Measurements from ENCODE around the gene BIRC6. TPM values are rescaled to one million over a fixed set of nuclear protein-coding genes. Genes with fewer than 3 reads are reported as not detected.

The BIRC6 gene
- total RNA-seq, 6 experiments from 2014 or later = 43.1 to 63.5 (median 47.2) TPM

DNA sequence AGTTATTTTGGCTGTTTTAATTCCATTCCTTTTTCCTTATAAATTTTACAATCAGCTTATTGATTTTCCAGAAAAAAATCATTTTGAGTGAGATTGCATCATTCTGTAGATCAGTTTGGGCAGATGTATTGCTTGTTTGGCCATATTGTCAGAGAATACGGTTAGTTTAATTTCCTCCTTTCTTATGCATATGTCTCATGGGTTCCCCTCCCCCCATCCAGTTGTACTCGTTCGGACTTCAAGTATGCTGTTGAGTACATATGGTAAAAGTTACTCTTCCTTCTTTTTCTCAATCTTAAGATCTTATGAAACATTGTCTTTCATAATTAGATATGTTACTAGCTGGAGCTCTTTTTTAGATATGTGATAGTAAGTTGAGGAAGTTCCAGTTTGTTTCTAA, 139.8 kb downstream of the BIRC6 start:
- Histone ChIP-seq H3K36me3 (peaks cover 0 to 28% (median 7%) of the 10 kb centered on the region in 4 donors), H3K9me3 (no peaks in the 10 kb centered on the region), H3K27ac (no peak overlapping the region), H3K4me1 (no peaks in the 10 kb centered on the region), H3K27me3 (no peaks in the 10 kb centered on the region), H3K4me3 (no peak overlapping the region)
- DNase-seq (no peak), ATAC-seq (peak in 1 of 4 donors; percentile 35)
- 61% methylated on average over 3 of the region's 3 CpGs for WGBS (ENCODE audit: insufficient coverage, low coverage, low lambda C conversion rate, missing lambda C conversion rate)
- TF ChIP-seq POLR2A (IDR thresholded peaks at IDR 0.05) (no peak), CTCF (IDR thresholded peaks at IDR 0.05) (no peak)
- intact Hi-C loops (cut with DNase I) = no loop called here

DNA sequence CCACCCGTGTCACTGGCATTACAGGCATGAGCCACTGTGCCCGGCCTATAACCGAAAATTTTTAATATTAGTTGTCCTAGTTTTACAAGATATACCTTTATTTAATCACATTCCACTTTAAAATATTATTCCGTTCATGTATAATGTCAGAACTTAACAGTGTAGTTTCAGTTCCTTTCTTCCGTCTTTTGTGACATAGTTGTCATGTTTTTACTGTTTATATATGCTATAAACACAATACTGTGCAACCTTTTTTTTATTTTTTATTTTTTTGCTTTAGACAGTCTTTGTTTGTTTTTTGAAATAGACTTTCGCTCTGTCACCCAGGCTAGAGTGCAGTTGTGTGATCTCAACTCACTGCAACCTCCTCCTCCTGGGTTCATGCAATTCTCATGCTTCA, 141.5 kb downstream of the BIRC6 start:
- Histone ChIP-seq H3K27me3 (no peaks in the 10 kb centered on the region), H3K4me1 (no peaks in the 10 kb centered on the region), H3K9me3 (no peaks in the 10 kb centered on the region), H3K27ac (no peak overlapping the region), H3K36me3 (peaks cover 0 to 40% (median 8%) of the 10 kb centered on the region in 4 donors), H3K4me3 (no peak overlapping the region)
- DNase-seq (no peak), ATAC-seq (no peak)
- WGBS (ENCODE audit: insufficient coverage, low coverage, low lambda C conversion rate, missing lambda C conversion rate) = 91% methylated on average over 6 of the region's 6 CpGs
- intact Hi-C loops (cut with DNase I) = no loop called here
- no peak for TF ChIP-seq CTCF (IDR thresholded peaks at IDR 0.05)
- TF ChIP-seq POLR2A (IDR thresholded peaks at IDR 0.05) = no peak

DNA sequence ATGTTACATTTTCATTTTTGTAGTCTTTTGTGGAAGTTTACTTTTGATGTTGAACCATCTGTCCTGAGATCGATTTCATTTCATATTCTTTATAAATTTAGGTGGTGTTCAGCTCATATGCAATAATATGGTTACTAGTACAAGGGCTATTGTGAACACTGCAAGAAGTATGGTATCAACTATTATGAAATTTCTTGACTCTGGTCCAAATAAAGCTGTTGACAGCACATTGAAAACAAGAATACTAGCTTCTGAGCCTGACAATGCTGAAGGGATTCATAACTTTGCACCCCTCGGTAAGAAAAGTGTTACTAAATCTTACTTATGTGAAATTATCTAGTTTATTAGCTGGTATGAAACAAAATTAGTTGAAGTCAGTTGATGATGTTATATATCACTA, 146.1 kb downstream of the BIRC6 start:
- no peak overlapping the region for H3K27ac ChIP-seq
- no peak overlapping the region for H3K4me3 ChIP-seq
- intact Hi-C loops (cut with DNase I) = no loop called here
- TF ChIP-seq POLR2A (IDR thresholded peaks at IDR 0.05) (no peak), CTCF (IDR thresholded peaks at IDR 0.05) (no peak)
- no peaks in the 10 kb centered on the region for H3K9me3 ChIP-seq
- ATAC-seq (no peak), DNase-seq (no peak)
- H3K4me1 ChIP-seq = no peaks in the 10 kb centered on the region
- peaks cover 0 to 54% (median 15%) of the 10 kb centered on the region in 4 donors for H3K36me3 ChIP-seq
- no peaks in the 10 kb centered on the region for H3K27me3 ChIP-seq
- 95% methylated on average over 2 of the region's 2 CpGs for WGBS (ENCODE audit: insufficient coverage, low coverage, low lambda C conversion rate, missing lambda C conversion rate)

GRCh38 chr2:32504877-32505478, 148.2 kb downstream of the BIRC6 start:
- Histone ChIP-seq H3K27ac (no peak overlapping the region), H3K4me1 (no peaks in the 10 kb centered on the region), H3K36me3 (peaks cover 0 to 61% (median 18%) of the 10 kb centered on the region in 4 donors), H3K4me3 (no peak overlapping the region), H3K27me3 (no peaks in the 10 kb centered on the region), H3K9me3 (no peaks in the 10 kb centered on the region)
- TF ChIP-seq POLR2A (IDR thresholded peaks at IDR 0.05) (no peak), CTCF (IDR thresholded peaks at IDR 0.05) (no peak)
- ATAC-seq (no peak), DNase-seq (no peak)
- 93% methylated on average over 3 of the region's 3 CpGs for WGBS (ENCODE audit: insufficient coverage, low coverage, low lambda C conversion rate, missing lambda C conversion rate)
- intact Hi-C loops (cut with DNase I) = no loop called here
